NCI-H524 (cell line): ENCODE data around the gene CHIT1.
"Not testable (repeated sequence)": the region's sequence is repeated elsewhere in the genome, so short reads cannot be mapped to it uniquely, and the experiment has no call there.

Source experiments
- DNase-seq, 2 experiments: peaks; one replicate each; lab custom pipeline; 2025; lab: John Stamatoyannopoulos, UW

CHIT1 gene

GRCh38 chr1:203229471-203230135 lies at the start of gene CHIT1:
Gene CHIT1, minus strand, starts transcription at chr1:203229673. Its CDS starts 37 bp downstream, at chr1:203229636.
- DNase-seq, result no peak

- DNase-seq, result no peak
Measured at GRCh38 chr1:203278885-203279406, 49.5 kb upstream of the CHIT1 start.

GRCh38 chr1:203278082-203278884 lies 48.8 kb upstream of the CHIT1 start:
- peak in 1 of 2 experiments; percentile 55 for DNase-seq

DNA sequence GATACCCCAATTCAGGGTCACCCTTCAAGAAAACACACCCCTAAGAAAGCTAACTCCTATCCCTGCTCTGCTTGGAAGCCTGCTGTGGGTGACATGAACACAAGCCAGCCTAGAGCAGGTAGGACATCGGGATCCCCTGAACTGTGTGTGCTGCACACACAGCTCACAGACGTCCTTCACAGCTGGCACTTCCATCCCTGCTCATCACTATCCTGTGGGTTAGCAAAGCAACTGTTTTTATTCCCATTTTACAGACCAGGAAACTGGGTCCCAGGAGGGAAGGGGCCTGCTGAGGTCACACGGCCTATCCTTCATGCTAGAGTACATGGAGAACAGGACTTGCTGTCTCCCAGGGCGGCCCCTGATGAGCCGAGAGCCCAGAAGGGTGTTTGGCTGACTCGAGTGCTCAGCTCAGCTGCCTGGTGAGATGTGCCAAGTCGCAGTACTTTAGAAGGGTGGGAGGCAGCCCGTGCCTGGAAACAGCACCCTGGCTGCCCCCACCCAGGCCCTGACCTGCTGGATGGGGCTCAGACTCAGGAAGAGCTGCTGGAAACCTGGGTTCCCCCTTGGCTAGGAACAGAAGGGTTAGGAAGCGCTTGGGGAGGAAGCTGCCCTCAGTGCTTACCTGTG lies 47.6 kb upstream of the CHIT1 start:
- DNase-seq, result no peak

DNA sequence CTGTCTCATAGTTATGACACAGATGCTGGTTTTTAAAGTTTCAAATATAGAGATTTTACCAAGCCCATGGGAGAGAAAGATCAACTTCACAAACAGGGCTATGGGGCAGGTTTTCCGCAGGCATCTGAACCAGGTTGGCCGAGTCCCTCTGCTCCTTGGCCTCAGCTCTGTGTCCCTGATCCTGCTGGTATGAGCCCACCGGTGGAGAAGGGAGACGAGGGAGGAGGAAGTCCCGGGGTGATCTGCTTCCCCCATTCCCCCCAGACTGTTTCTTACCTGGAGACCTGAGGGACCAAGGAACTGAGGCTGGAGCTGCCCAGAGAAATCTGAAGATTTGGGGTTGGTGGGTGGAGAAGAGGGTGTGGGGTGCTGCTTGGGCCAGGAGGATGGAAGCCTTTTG lies 46.9 kb upstream of the CHIT1 start:
- DNase-seq, result no peak

GRCh38 chr1:203275656-203276272 lies 46.3 kb upstream of the CHIT1 start:
- DNase-seq, result no peak

DNA sequence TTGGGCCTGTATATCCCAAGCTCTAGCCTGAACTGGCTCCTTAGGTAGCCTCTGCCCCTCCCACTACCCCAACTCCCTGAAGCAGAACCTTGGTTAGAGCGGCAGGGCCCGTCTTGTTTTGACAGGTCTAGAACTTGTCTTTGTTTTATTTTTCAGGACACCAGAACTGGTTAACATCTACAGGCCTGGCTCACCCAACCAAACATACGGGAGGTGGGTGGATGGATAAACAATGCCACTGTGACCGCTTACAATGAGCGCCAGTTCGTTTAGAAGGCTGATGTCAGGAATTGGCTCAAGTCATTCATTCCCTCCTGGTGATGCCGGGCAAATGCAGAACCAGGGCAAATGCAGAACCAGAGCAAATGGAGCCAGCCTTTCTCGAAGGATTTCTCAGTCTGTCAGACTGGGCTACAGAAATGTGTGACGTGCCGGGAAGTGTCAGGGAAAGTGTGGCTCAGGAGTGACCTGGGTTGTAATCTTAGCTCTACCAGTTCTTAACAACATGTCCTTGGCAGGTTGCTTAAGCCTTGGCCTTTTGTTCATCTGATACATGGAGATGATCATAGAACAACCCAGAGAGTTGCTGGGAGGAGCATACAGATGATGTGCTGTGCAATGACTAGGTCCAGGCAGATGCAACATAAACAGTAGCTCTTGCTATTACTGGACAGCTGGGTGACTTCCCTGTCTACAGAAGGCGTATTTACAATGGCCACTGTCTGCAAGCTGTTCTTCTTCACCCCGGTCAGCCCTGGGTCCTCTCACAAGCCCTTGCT lies 45.3 kb upstream of the CHIT1 start:
- no peak for DNase-seq

- DNase-seq, result peak in 1 of 2 experiments; percentile 21
Measured at GRCh38 chr1:203273869-203274602, 44.6 kb upstream of the CHIT1 start.

- peak; percentile 82 to 83 for DNase-seq
Measured at GRCh38 chr1:203273206-203273868, 43.9 kb upstream of the CHIT1 start.

- DNase-seq, result no peak
Measured at GRCh38 chr1:203272633-203273205, 43.2 kb upstream of the CHIT1 start.

- DNase-seq, result peak; percentile 52 to 68
Measured at GRCh38 chr1:203271962-203272632, 42.6 kb upstream of the CHIT1 start.

GRCh38 chr1:203271018-203271743 lies 41.7 kb upstream of the CHIT1 start:
- DNase-seq, result peak; percentile 47 to 65

- no peak for DNase-seq
Measured at GRCh38 chr1:203270448-203270847, 41.0 kb upstream of the CHIT1 start.

GRCh38 chr1:203269654-203270020 lies 40.2 kb upstream of the CHIT1 start:
- no peak for DNase-seq

GRCh38 chr1:203268901-203269653 lies 39.6 kb upstream of the CHIT1 start:
- peak; percentile 85 to 87 for DNase-seq

DNA sequence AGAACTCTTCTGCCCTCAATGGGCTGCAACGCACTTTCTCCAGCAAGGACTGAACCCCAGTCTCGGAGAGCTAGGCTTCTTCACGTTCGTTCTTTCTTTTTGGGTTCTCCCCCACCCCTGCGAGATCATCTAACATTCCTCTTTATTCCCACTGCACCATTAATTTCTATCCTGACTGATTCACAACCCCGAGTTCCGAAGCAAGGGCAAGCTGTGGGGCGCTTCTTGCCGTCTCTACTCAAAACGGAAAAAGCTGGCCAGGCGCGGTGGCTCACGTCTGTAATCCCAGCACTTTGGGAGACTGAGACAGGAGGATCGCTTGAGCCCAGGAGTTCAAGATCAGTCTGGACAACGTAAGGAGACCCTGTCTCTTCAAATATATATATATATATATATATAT lies 38.4 kb upstream of the CHIT1 start:
- no peak for DNase-seq

- peak; percentile 82 to 87 for DNase-seq
Measured at GRCh38 chr1:203267347-203267846, 37.9 kb upstream of the CHIT1 start.

- DNase-seq, result not testable (repeated sequence)
Measured at GRCh38 chr1:203266140-203266539, 36.7 kb upstream of the CHIT1 start.
